HG03095 (cell line): ENCODE data around the gene KDM3A.
"Not testable (repeated sequence)": the region's sequence is repeated elsewhere in the genome, so short reads cannot be mapped to it uniquely, and the experiment has no call there.

ENCODE experiments used
- ATAC-seq: cut with Tn5 transposase; IDR thresholded peaks from one replicate; pipeline ENCODE4 v1.9.1; 2021; ENCODE audit warnings: moderate library complexity; ENCODE audit not compliant: unreplicated experiment

KDM3A gene

GRCh38 chr2:86476918-86477317 lies 35.7 kb downstream of the KDM3A start:
- ATAC-seq: no peak

GRCh38 chr2:86477349-86477748 lies 36.2 kb downstream of the KDM3A start:
- no peak for ATAC-seq

- ATAC-seq: no peak
Measured at GRCh38 chr2:86480105-86480504, 38.9 kb downstream of the KDM3A start.

GRCh38 chr2:86482034-86482433 lies 40.9 kb downstream of the KDM3A start:
- no peak for ATAC-seq

- ATAC-seq: no peak
Measured at GRCh38 chr2:86484385-86484784, 43.2 kb downstream of the KDM3A start.

GRCh38 chr2:86485103-86485502 lies 43.9 kb downstream of the KDM3A start:
- ATAC-seq: no peak

- ATAC-seq: no peak
Measured at GRCh38 chr2:86485802-86486201, 44.6 kb downstream of the KDM3A start.

- no peak for ATAC-seq
Measured at GRCh38 chr2:86487062-86487461, 45.9 kb downstream of the KDM3A start.

- no peak for ATAC-seq
Measured at GRCh38 chr2:86488561-86489250, 47.5 kb downstream of the KDM3A start.

GRCh38 chr2:86489542-86489941 lies 48.4 kb downstream of the KDM3A start:
- no peak for ATAC-seq

GRCh38 chr2:86490245-86490644 lies 49.1 kb downstream of the KDM3A start:
- ATAC-seq: no peak

- no peak for ATAC-seq
Measured at GRCh38 chr2:86491088-86491487, 49.9 kb downstream of the KDM3A start.

GRCh38 chr2:86492048-86492453 lies 50.9 kb downstream of the KDM3A start:
- ATAC-seq: no peak

GRCh38 chr2:86496391-86496790 lies 55.2 kb downstream of the KDM3A start:
- not testable (repeated sequence) for ATAC-seq

GRCh38 chr2:86498468-86499260 lies 57.5 kb downstream of the KDM3A start:
- ATAC-seq: no peak

- ATAC-seq: no peak
Measured at GRCh38 chr2:86499326-86499725, 58.2 kb downstream of the KDM3A start.

GRCh38 chr2:86500325-86501083 lies 59.3 kb downstream of the KDM3A start:
- no peak for ATAC-seq

- ATAC-seq: no peak
Measured at GRCh38 chr2:86507600-86507999, 66.4 kb downstream of the KDM3A start.

- ATAC-seq: no peak
Measured at GRCh38 chr2:86510436-86510933, 69.3 kb downstream of the KDM3A start.

- no peak for ATAC-seq
Measured at GRCh38 chr2:86512034-86512433, 70.9 kb downstream of the KDM3A start.

- ATAC-seq: no peak
Measured at GRCh38 chr2:86512892-86513291, 71.7 kb downstream of the KDM3A start.
